ENCODE data around the gene DROSHA. TPM values are rescaled to one million over a fixed set of nuclear protein-coding genes. Genes with fewer than 3 reads are reported as not detected.

DROSHA gene
- total and polyA plus RNA-seq, 2 donors (not counting 3 experiments of a cell fraction or from before 2014, with no cell fraction given), result 49.1 to 96.4 TPM

- TF ChIP-seq GATA2 (IDR thresholded peaks at IDR 0.05; ENCODE audit: insufficient read depth, insufficient read length, low read depth, low read length), result no peak
- no peak for TF ChIP-seq POLR2A (IDR thresholded peaks at IDR 0.05; ENCODE audit: low read depth, low read length)
- TF ChIP-seq POLR2AphosphoS5 (IDR thresholded peaks at IDR 0.05; ENCODE audit: insufficient read depth, low read depth, low read length), result no peak
- no peak for TF ChIP-seq CTCF (IDR thresholded peaks at IDR 0.05; ENCODE audit: extremely low read depth in 1 of 2, insufficient read depth in 1 of 2, low read depth in 1 of 2, low read length in 2 of 2)
- no peak for TF ChIP-seq FOS (IDR thresholded peaks at IDR 0.05; ENCODE audit: borderline replicate concordance, insufficient read depth, low read length)
- TF ChIP-seq EZH2 (IDR thresholded peaks at IDR 0.05; ENCODE audit: borderline replicate concordance, low read depth, low read length, severe bottlenecking), result no peak
- no peak for TF ChIP-seq MYC (IDR thresholded peaks at IDR 0.05; ENCODE audit: low read depth, low read length)
- TF ChIP-seq MAX (IDR thresholded peaks at IDR 0.05; ENCODE audit: insufficient read depth, insufficient read length), result no peak
- TF ChIP-seq JUN (IDR thresholded peaks at IDR 0.05; ENCODE audit: borderline replicate concordance, insufficient read depth, insufficient read length, low read depth), result no peak
- POLR2A ChIA-PET, result no interaction called here
Measured at GRCh38 chr5:31554552-31554951, 22.7 kb upstream of the DROSHA start.

More at GRCh38 chr5:31554552-31554951, 22.7 kb upstream of the DROSHA start:
- FAIRE-seq (no peak), DNase-seq (ENCODE audit: low read depth, low spot score) (no peak)
- no TSS peak for BruUV-seq (replicated peaks)
- Histone ChIP-seq H4K20me1 (replicated peaks; ENCODE audit: control insufficient read depth, extremely low read depth, insufficient read depth, low read length) (no peaks in the 10 kb centered on the region), H3K27me3 (ENCODE audit: control insufficient read depth in 2 of 2, insufficient read depth in 2 of 2, low read length in 2 of 2) (no peaks in the 10 kb centered on the region), H3K27ac (ENCODE audit: insufficient read depth, low read depth, low read length) (no peak overlapping the region), H3K9ac (replicated peaks; ENCODE audit: extremely low read depth, insufficient read depth, low read length) (no peak overlapping the region), H3K4me3 (replicated peaks in 1 of 3; ENCODE audit: insufficient read depth in 1 of 3, low read depth in 1 of 3, low read length in 3 of 3) (no peak overlapping the region), H3K9me3 (replicated peaks; ENCODE audit: control insufficient read depth, insufficient read depth, low read length) (no peaks in the 10 kb centered on the region), H3K79me2 (ENCODE audit: control insufficient read depth, insufficient read depth, low read length) (no peaks in the 10 kb centered on the region), H3K4me1 (ENCODE audit: control insufficient read depth, extremely low read depth, insufficient read depth, low read length) (no peaks in the 10 kb centered on the region), H2AFZ (ENCODE audit: low read depth, low read length) (no peak overlapping the region), H3K36me3 (ENCODE audit: control insufficient read depth in 2 of 2, extremely low read depth in 1 of 2, insufficient read depth in 2 of 2, low read length in 2 of 2) (peaks cover 6 to 7% of the 10 kb centered on the region in 2 experiments), H3K9me1 (replicated peaks; ENCODE audit: control insufficient read depth, extremely low read depth, insufficient read depth, low read length) (no peaks in the 10 kb centered on the region), H3K4me2 (ENCODE audit: insufficient read depth, low read length) (no peak overlapping the region)
- intact Hi-C loops (cut with micrococcal nuclease), result no loop called here
- CTCF ChIA-PET, result no interaction called here
- dilution Hi-C loops (cut with MboI; ENCODE audit: extremely low pct_ligation_motif_present, low sequenced_read_pairs), result no loop called here

All from endothelial cell of umbilical vein (primary cell).